SU-DHL-6 (cell line): ENCODE measurements around the gene GBF1.

Source experiments
- CTCF ChIP-seq: fragments of 200-600 bp; sonication (generic); IDR thresholded peaks from one replicate; pipeline ENCODE4 v1.5.1; 2017; ENCODE audit warnings: antibody characterized with exemption, mild to moderate bottlenecking, low read length, moderate library complexity; ENCODE audit not compliant: insufficient read depth, poor library complexity, severe bottlenecking
- EZH2phosphoT487 ChIP-seq: fragments of 200-600 bp; sonication (generic), shearing (Covaris generic); conservative IDR thresholded peaks from 2 replicates; pipeline ENCODE4 v1.6.1; 2018; ENCODE audit warnings: mild to moderate bottlenecking, antibody characterized with exemption, low read length, moderate library complexity, mixed read lengths

DNA sequence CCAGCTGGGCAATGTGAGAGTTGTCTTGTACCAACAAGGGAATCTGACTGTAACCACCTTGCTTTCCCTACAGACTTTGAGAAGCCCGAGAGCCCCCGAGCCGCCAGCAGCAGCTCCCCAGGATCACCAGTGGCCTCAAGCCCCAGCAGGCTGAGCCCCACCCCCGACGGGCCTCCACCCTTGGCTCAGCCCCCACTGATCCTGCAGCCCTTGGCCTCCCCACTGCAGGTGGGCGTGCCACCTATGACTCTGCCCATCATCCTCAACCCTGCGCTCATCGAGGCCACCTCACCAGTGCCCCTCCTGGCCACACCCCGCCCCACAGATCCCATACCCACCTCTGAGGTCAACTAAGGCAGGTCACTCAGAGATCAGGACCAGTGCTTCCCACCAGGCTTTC lies 136.7 kb downstream of the GBF1 start:
- TF ChIP-seq CTCF = no peak
- TF ChIP-seq EZH2phosphoT487 = no peak
